CD4-positive, alpha-beta T cell treated with Interleukin-2 at 100 ng/mL for 4 hours (primary cell): ENCODE data around the gene MRPL19.
"Not testable (repeated sequence)": the region's sequence is repeated elsewhere in the genome, so short reads cannot be mapped to it uniquely, and the experiment has no call there.

Source experiments
- DNase-seq: peaks from one replicate; pipeline ENCODE4 v3.0.0-alpha.2; 2020; ENCODE audit warnings: low spot score

The MRPL19 gene

DNA sequence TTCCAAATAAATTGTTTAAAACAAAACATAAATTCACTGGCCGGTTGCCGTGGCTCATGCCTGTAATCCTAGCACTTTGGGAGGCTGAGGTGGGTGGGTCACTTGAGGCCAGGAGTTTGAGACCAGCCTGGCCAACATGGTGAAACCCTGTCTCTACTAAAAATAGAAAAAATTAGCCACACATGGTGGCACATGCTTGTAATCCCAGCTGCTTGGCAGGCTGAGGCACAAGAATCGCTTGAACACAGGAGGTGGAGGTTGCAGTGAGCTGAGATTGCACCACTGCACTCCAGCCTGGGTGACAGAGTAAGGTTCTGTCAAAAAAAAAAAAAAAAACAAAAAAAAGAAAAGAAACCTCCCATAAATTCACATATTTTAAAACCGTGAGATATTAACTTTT is 28.8 kb downstream of the MRPL19 start:
- not testable (repeated sequence) for DNase-seq

DNA sequence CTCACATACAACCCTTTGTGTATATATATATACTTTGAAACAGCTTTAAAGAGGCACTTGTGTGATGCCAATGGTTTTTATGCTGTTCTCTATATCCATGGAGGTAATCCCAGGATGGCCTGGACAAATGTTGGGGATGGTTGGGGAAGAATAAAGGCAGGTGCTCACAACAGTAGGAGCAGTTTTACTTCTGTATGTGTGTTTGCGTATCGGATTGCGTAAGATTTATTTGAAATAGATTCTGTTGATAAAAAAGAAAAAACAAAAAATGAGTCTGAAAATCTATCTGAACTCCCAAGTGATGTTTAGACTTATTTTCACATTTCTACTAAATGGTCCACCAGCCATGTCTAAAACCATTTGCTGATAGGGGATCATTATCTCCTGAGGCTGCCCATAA is 29.3 kb downstream of the MRPL19 start:
- no peak for DNase-seq

DNA sequence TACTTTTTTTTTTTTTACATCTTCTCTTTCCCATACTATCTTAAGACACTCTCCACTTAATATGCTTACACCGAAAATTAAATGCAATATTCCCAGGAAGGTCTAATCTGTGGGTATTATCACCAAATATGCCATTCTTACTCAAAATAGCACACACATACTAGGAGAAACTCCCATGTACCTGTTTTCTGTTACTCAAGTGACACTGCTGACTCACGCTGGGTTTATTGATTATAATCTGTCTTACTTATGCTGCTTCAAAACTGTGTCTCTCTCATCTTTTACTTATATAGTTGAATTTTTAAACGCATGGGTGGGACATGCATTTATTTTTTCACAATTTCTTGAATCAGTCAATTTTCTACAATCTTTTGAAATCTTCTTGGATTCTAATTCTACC is 29.9 kb downstream of the MRPL19 start:
- no peak for DNase-seq

DNA sequence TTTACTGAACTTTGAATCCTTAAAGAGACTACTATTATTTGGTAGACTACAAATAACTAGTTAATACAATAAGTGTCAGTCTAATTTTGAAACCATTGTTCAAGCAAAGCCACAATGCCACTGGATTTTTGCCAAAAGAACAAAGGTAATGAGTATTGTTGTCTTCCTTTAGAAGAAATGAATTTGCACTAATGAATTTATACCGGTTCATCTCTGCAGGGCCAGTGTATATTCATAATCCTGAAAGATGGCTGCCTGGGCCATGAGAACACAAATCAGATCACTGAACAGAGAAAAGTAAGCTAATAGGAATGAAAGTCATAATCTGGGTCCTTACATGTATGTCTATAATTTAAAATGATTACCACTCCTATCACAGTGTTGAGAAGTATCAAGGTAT is 33.0 kb downstream of the MRPL19 start:
- no peak for DNase-seq

DNA sequence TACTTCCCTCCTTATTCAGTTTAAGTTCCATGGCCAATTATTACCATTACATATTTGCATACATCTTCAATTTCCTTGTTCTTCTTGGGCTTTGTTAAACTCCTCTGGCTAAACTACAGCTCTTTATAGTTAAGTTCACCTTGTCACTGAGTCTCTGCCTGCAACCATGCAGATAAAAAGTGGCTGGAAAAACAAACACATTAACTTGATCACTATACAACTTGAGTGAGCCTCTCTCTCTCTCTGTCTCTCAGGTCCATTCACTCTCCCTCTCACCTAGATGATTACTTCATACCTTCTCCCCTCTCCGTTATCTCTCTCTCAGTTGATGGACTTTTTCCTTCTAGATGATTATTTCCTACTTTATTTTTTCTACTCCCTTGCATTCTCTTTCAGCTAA is 33.8 kb downstream of the MRPL19 start:
- DNase-seq, result no peak

DNA sequence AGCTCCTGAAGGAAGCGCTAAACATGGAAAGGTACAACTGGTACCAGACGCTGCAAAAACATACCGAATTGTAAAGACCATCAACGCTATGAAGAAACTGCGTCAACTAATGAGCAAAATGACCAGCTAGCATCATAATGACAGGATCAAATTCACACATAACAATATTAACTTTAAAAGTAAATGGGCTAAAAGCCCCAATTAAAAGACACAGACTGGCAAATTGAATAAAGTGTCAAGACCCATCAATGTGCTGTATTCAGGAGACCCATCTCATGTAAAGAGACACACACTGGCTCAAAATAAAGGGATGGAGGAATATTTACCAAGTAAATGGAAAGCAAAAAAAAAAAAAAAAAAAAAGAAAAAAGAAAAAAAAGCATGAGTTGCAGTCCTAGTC is 36.8 kb downstream of the MRPL19 start:
- DNase-seq, result not testable (repeated sequence)

DNA sequence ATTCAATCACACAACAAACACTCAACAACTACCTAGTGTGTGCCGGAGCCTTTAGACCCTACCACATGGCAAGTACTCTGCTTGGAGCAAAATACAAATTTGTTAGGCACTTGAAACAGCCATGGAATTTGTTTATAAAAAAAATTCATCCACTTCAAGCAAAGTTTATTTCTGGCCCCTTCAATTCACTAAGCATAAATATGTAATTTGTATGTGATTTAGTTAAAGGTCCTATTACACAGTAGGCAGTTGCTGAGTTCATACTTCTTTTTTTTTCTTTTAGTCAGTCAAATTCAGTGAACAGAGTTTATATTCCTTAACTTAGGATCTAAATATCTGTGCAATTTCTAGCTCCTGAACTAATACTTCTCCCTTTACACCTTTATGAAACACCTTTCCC is 41.6 kb downstream of the MRPL19 start:
- no peak for DNase-seq

DNA sequence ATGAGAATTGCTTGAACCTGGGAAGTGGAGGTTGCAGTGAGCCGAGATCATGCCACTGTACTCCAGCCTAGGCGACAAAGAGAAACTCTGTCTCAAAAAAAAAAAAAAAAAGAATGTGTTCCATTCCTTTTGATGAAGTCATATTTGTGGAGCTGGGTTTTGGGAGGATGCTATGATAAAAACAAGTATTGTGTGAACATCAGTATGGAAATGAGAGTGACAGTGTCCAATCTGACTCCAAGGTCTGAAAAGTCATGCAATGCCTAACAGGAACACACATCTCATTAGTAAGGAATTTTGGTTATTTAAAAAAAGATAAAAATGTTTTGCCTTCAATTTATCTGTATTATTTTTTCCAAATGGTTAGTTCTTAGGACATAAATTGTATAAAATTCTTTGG is 52.3 kb downstream of the MRPL19 start:
- no peak for DNase-seq

DNA sequence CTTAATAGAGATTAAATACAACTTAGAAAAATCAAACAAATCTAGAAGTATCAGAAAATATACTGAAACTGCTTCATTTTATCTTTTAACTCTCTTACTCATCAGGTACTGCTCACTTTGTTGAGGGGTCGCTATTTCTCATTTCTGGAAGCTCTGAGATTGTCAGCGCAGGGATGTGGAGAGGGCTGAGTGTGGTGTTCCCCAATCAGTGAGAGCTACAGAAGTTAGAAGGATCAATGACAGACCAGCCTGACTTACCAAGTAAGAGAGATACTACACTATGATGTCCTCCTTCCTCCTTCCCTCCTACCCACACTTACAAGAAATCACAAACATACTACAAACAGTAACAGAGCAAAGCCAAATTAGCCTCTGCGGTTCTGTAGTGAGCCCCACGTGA is 56.0 kb downstream of the MRPL19 start:
- no peak for DNase-seq

DNA sequence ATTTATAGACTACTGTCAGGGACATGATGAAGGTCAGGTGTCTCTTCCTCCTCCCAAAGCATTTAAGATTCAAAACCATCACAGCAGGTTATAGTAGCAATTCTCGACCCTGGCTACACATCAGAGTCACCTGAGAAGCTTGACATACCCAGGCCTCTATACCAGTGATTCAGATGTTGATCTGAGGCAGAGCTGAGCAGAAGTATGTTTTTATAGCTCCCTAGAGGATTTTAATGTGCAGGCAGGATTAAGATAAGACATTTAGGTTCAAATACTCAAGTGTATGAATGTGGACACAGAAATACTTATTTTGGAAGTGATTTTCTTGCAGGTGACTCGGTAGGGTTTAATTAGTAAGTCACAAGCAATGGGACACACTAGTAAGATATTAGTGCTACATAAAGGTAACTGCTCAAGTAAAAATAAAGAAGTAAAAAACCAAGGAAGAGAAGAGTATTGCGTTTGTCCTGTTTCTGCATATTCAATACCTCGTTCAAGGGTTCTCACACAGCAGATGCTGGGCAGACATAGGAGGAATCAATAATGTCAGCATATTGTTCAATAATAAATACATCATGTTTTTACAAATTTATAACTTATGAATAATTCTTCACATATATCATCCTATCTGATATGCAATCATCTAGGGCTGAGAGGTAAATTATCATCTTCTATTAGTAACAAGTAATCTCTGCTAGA is 57.2 kb downstream of the MRPL19 start:
- DNase-seq, result no peak

DNA sequence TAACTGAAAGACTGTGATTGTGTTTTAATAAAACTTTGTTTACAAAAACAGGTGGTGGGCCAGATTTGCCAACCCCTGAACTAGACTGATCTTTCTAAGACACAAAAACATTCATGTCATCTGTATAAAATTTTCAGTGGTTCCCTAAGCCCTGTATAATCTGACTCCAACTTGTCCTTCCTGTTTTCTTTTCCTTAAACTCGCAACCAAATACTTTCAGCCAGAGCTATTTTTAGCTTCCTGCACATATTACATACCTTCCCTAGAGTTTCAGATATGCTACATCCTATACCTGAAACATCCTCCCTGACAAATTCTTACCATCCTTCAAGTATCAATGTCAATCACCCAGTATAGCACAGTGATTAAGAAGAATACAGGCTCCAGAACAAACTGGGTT is 59.3 kb downstream of the MRPL19 start:
- no peak for DNase-seq

DNA sequence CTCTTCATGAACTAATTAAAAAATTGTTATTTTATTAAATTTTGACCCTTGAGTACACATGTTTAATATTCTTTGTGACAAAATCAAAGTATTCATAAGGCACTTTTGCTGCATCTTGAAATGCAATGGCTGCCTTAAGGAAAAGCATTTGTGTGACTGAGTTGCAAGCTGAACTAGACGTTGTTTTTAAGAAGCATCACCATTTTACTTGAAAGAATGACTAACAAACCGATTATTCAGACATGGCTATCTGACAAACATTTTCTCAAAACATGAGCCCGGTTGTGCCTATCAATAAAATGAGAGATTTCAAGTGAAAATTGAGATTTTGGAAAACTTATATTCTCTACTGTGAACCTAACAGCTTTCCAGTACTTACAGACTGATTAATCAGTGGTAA is 61.3 kb downstream of the MRPL19 start:
- DNase-seq, result no peak

DNA sequence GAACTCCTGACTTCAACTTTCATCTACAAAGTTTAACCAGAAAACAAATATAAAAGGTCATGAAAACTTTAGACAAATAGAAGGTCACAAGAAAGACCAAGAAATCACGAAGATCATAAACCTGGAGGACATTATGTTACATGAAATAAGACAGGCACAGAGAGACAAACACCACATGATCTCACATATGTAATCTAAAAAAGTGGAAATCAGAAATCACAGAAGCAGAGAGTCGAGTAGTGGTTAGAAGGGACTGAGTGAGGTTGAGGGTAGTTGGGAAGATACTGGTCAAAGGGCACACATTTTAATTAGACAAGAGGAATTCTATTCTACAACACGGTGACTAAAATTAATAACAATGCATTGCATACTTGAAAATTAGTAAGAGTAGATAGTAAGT is 62.7 kb downstream of the MRPL19 start:
- no peak for DNase-seq

DNA sequence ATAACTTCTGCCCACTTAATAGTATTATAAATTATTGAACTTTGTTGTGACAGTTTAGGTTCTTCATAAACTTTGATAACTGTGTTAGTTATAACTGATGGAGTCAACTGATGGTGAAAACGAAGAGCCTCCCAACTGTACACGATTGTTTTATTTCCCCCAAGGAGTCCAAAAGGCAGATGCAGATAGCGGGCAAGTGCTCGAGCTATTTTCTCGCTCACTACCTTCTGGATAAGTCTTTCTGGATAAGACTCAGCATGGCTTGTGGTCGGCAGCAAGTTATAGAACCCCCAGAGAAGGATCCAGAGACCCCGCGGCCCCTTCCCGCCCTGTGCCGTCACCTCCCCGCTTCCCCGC is 63.6 kb downstream of the MRPL19 start:
- DNase-seq, result no peak

DNA sequence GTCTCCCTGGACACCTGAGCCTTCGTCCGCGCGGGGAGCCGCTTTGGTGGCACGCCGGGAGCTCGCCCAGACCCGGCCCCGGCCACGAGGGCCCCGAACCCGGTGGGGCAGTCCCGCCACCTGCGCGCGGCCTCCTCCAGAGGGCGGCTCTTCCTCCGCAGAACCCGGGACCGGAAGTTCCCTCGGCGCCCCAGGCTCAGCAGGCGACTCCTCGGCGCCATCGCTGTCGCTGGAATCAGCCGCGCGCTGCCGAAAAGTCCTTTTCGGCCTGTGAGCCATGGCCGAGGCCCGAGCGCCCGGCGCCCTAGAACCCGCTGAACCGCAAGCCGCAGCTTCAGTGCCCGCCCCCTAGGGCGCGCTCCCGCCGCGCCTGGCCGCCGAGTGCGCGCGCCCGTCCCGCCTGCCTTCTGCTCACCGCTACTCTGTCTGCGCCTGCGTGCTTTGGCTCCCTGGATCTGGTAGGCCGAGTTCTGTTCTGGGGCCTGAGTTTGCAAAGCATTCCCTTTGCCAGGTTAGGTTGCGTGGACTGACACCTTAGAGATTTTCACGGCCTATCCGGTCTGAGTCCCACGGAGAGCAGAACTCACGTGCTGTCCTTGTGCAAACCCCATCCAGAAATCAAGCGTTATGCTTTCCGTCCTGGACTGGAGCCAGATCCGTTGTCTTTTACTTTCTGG is 64.1 kb downstream of the MRPL19 start, which contains the start of gene GCFC2:
GCFC2 (minus strand) TSS at position 339 of the 677 bp plus-strand sequence; CDS start at position 279, 60 bp downstream.
- peak; percentile 84 for DNase-seq

DNA sequence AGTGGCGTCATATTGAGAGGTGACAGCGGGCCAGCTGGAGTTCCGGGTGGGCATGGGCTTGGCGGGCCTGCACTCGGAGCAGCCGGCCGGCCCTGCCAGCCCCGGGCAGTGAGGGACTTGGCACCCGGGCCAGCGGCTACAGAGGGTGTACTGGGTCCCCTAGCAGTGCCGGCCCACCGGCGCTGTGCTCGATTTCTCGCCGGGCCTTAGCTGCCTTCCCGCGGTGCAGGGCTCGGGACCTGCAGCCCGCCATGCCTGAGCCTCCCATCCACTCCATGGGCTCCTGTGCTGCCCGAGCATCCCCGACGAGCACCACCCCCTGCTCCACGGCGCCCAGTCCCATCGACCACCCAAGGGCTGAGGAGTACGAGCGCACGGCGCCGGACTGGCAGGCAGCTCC is 65.0 kb downstream of the MRPL19 start:
- not testable (repeated sequence) for DNase-seq

DNA sequence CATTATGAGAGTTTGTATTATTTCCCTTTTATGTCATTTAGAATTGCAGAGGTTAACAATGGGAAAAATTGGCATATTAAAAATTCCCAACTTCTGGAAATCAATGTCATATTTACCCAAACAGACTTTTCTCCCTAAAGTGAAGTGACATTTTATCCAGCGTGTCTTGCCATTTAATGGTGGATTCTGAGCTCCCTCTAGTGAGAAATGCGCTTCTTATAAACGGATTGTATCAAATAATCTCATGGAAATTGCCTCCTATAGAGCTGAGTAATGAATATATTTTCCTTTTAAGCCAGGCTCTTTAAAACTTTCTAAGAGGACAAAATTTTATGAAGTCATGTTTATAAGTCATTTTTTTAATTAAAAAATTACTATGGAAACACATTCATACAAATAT is 69.8 kb downstream of the MRPL19 start:
- DNase-seq, result no peak

DNA sequence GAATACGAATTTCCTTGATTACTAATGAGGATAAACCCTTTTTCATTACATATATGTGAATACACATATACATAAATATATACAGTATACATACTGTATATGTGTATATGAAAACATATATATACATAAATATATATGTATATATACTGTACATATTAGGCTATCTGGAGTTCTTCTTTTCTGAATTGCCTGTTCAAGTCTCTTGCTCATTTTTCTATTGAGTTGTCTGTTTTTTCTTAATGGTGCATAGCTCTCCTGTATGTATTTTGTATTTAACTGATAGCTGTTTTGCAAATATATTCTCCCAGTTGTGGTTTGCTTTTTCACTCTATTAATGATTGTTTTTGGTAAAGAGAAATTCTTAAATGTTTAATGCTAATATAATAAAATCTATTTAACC is 73.0 kb downstream of the MRPL19 start:
- DNase-seq, result no peak

DNA sequence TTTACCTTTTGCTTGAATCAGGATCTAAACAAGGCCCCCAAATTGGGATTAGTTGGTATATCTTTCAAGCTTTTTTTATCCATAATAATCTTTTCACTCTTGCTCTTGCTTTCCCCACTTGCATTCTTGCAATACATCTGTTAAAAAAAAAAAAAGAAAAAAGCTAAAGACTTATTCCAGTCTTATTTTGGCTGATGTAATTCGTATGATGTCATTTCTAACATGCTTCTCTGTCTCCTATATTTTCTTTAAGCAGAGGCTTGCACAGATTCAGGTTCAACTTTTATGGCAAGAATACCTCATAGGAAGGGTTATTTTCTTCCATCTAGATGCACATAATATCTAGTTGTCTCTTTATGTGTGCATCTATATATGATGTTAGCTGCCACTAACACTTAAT is 73.9 kb downstream of the MRPL19 start:
- no peak for DNase-seq

DNA sequence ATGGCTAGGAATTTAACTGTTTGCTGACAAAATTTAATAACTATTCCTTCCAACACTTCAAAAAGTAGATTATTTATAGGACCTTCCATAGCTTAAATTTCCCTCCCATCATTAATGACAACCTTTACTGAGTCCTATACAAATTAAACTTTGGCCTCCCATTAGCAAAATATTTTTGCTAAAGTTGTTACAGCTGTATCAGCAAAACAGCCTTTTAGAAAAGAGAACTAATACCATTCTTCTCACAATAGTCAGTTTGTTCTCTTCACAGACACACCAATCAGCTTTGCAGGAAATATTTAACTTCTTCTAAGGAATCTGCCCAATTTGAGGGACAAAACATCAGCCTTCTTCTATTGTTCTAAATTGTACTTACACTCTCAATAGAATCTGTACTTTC is 76.1 kb downstream of the MRPL19 start:
- DNase-seq, result no peak

DNA sequence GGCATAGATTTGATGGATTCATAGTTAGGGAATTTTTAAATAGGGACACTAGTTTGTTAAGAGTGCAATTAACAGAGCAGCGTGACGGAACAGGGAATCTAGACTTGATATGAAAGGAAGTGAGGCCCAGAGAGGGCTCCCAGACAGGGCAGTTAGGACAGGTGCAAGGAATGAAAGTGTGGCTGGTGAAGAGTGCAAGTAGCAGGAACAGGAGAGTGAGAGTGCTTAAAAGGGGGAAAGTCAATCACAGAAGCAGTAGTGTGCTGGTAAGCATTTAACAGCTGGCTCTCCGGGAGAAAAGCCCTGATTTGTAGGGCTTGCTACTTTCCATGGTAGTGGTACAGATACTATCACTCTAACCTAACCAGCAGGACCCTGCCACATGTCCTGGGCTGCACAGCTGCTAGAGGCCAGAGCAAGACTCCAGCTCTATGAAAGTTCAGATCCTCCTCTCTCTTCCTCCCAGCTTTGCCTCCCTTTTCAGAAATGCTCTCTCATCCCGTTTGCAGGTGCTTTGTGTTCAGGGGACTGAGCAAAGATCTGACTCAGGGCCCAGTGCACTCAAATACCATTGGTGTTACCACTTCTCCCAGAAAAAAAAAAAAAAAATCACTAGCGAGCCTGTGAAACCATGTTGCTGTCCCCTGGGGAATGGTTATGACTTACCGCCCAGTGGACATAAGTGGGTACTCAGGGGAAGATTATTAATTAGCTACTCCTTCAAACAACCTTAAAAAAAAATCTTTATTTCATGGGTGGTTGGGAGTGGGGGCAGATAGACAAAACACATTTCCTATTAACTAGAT is 82.2 kb downstream of the MRPL19 start:
- no peak for DNase-seq

DNA sequence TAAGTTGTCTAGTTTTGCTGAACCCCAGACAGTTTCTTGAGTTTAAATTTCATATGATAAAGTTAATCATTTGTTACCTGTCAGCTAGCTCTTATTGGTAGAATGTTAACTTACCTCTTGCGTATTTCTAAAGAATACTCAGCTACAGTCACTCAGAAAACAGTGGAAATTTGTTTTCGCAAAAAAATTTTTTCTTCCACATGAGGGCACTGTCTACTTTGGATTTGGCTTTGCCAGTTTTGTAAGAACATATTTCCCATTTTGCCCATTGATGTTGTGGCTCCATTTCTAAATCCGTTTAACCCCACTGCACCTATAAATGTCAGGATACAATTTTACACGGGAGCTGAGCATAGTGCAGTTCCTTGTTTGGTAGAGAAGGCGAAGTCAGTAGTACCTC is 83.3 kb downstream of the MRPL19 start:
- DNase-seq, result no peak

DNA sequence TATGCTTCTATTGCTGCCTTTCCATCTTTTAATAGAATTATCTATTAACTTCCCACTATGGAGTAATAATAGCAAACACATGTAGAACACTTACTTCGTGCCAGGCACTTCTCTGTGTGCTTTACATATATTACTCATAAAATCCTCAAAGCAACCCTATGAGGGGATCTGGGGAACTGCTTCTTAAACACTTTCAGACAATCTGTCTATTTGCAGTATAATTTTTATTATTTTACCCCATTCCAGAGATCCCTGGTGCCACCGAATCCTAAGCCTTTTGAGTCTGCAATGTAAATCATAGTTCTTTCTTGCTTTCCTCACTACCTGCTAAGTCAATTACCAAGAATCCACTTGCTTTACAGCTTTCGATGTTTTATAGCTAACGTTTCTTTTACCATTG is 89.7 kb downstream of the MRPL19 start:
- no peak for DNase-seq
